ENCODE data around the gene AIFM3. TPM values are rescaled to one million over a fixed set of nuclear protein-coding genes. Genes with fewer than 3 reads are reported as not detected.

AIFM3 gene
- total and polyA plus RNA-seq, 2 of the 13 experiments (the other 11 are each of a cell fraction or from before 2014, with no cell fraction given): 9.0 to 15.3 TPM

GRCh38 chr22:20949698-20950183 lies 17.3 kb upstream of the AIFM3 start (continued):
- TF ChIP-seq ZNF75D (CRISPR knock-in tag; IDR thresholded peaks at IDR 0.05; ENCODE audit: borderline replicate concordance) (no peak), FOXP1 (IDR thresholded peaks at IDR 0.05) (peak; percentile 85), FOXP1 (CRISPR knock-in tag; IDR thresholded peaks at IDR 0.05) (peak; percentile 91), HDAC6 (IDR thresholded peaks at IDR 0.05; ENCODE audit: low read depth, low read length) (no peak), SP4 (CRISPR knock-in tag; IDR thresholded peaks at IDR 0.05) (no peak), HMG20B (CRISPR knock-in tag; conservative IDR thresholded peaks at IDR 0.05) (no peak; the same call in 1 of the 2 replicates), HMG20A (CRISPR knock-in tag; IDR thresholded peaks at IDR 0.05; ENCODE audit: borderline replicate concordance) (peak; percentile 60; the same call in 1 of the 2 replicates), PREB (CRISPR knock-in tag; IDR thresholded peaks at IDR 0.05) (no peak), ZMAT3 (CRISPR knock-in tag; conservative IDR thresholded peaks at IDR 0.05) (no peak), MED13 (CRISPR knock-in tag; IDR thresholded peaks at IDR 0.05) (no peak), ZNF143 (CRISPR knock-in tag; IDR thresholded peaks at IDR 0.05) (0 out of 2 replicates have a peak, but pooled peaks have one; percentile 37), HNRNPL (IDR thresholded peaks at IDR 0.05; ENCODE audit: low read depth, low read length) (no peak), HNF4A (CRISPR knock-in tag; IDR thresholded peaks at IDR 0.05) (peak; percentile 74), ZNF335 (CRISPR knock-in tag; IDR thresholded peaks at IDR 0.05) (no peak), ETS1 (CRISPR knock-in tag; IDR thresholded peaks at IDR 0.05) (no peak), ZNF761 (CRISPR knock-in tag; conservative IDR thresholded peaks at IDR 0.05) (no peak), ZNF570 (CRISPR knock-in tag; IDR thresholded peaks at IDR 0.05; ENCODE audit: borderline replicate concordance) (no peak), DMAP1 (CRISPR knock-in tag; IDR thresholded peaks at IDR 0.05) (no peak), HIVEP1 (CRISPR knock-in tag; IDR thresholded peaks at IDR 0.05) (0 out of 2 replicates have a peak, but pooled peaks have one; percentile 18), WIZ (CRISPR knock-in tag; IDR thresholded peaks at IDR 0.05) (no peak), ZNF737 (CRISPR knock-in tag; IDR thresholded peaks at IDR 0.05; ENCODE audit: borderline replicate concordance) (no peak), ESRRA (CRISPR knock-in tag; IDR thresholded peaks at IDR 0.05; ENCODE audit: low read depth) (no peak), CBX2 (IDR thresholded peaks at IDR 0.05; ENCODE audit: low read depth, low read length) (no peak), CBX2 (CRISPR knock-in tag; IDR thresholded peaks at IDR 0.05; ENCODE audit: low read depth) (no peak), TIGD3 (CRISPR knock-in tag; IDR thresholded peaks at IDR 0.05; ENCODE audit: borderline replicate concordance) (no peak), ELK4 (CRISPR knock-in tag; IDR thresholded peaks at IDR 0.05; ENCODE audit: borderline replicate concordance) (no peak)
- TF ChIP-seq, protein P1, sequence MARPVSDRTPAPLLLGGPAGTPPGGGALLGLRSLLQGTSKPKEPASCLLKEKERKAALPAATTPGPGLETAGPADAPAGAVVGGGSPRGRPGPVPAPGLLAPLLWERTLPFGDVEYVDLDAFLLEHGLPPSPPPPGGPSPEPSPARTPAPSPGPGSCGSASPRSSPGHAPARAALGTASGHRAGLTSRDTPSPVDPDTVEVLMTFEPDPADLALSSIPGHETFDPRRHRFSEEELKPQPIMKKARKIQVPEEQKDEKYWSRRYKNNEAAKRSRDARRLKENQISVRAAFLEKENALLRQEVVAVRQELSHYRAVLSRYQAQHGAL (CRISPR knock-in tag; IDR thresholded peaks at IDR 0.05; ENCODE audit: not compliant biosample characterization): no peak
